Sigmoid colon (tissue), 4 donors: ENCODE data around the gene GNGT2.

ENCODE experiments used
- CTCF ChIP-seq, 4 experiments: fragments of 450-650 bp in 3 of 4; fragments of 200-600 bp in 1 of 4; IDR thresholded peaks; one replicate each; pipeline ENCODE4 v1.5.1; 2016 to 2019; ENCODE audit warnings: antibody characterized with exemption in 4 of 4, mild to moderate bottlenecking in 3 of 4, moderate library complexity in 2 of 4
- POLR2A ChIP-seq, 2 donors: fragments of 450-650 bp; IDR thresholded peaks; one replicate each; pipeline ENCODE4 v1.6.1; 2016; ENCODE audit warnings: antibody characterized with exemption in 2 of 2, mild to moderate bottlenecking in 2 of 2, moderate library complexity in 2 of 2
- POLR2AphosphoS5 ChIP-seq, 4 donors: sonication (generic); formaldehyde crosslinking; IDR thresholded peaks; one replicate each; pipeline ENCODE4 v1.6.1; 2017; ENCODE audit warnings: antibody characterized with exemption in 4 of 4

- no peak for TF ChIP-seq CTCF (IDR thresholded peaks at IDR 0.05)
- no peak for TF ChIP-seq POLR2A (IDR thresholded peaks at IDR 0.05)
- no peak for TF ChIP-seq POLR2AphosphoS5 (IDR thresholded peaks at IDR 0.05)
Measured at GRCh38 chr17:49240619-49241018, 30.2 kb upstream of the GNGT2 start.
